ENCODE results near the gene TSPO. TPM values are rescaled to one million over a fixed set of nuclear protein-coding genes. Genes with fewer than 3 reads are reported as not detected.

TSPO gene
- total and polyA plus RNA-seq, 2 of the 8 experiments (the other 6 are each of a cell fraction or from before 2014, with no cell fraction given) = 19.9 to 51.5 TPM

GRCh38 chr22:43199541-43199940, 48.2 kb downstream of the TSPO start (continued):
- TF ChIP-seq RNF2 (IDR thresholded peaks at IDR 0.05; ENCODE audit: borderline replicate concordance, low read depth, low read length, missing control alignments, poor library complexity, severe bottlenecking) (no peak), RXRA (IDR thresholded peaks at IDR 0.05; ENCODE audit: insufficient read depth, low read depth, low read length) (no peak), ZNF274 (IDR thresholded peaks at IDR 0.05; ENCODE audit: borderline replicate concordance, extremely low read depth, low read length) (no peak), SP1 (IDR thresholded peaks at IDR 0.05; ENCODE audit: low read depth, low read length) (no peak)

Measured in H1 (cell line).